GM12875 (cell line): Measurements from ENCODE around the gene LDLRAD4.

Experiments
- H3K4me3 ChIP-seq: one replicate; pipeline ENCODE4 v1.5.1; 2011; ENCODE audit warnings: low read depth, low read length, control low read depth
- TF ChIP-seq, protein P1 (sequence below): IDR thresholded peaks from 2 replicates; pipeline ENCODE4 v1.5.1; 2011; ENCODE audit warnings: low read depth, mild to moderate bottlenecking, control low read depth, inconsistent platforms, low read length, moderate library complexity, borderline replicate concordance; ENCODE audit not compliant: insufficient read depth

The LDLRAD4 gene

GRCh38 chr18:13409997-13410396 is 191.4 kb downstream of the LDLRAD4 start:
- TF ChIP-seq, protein P1, sequence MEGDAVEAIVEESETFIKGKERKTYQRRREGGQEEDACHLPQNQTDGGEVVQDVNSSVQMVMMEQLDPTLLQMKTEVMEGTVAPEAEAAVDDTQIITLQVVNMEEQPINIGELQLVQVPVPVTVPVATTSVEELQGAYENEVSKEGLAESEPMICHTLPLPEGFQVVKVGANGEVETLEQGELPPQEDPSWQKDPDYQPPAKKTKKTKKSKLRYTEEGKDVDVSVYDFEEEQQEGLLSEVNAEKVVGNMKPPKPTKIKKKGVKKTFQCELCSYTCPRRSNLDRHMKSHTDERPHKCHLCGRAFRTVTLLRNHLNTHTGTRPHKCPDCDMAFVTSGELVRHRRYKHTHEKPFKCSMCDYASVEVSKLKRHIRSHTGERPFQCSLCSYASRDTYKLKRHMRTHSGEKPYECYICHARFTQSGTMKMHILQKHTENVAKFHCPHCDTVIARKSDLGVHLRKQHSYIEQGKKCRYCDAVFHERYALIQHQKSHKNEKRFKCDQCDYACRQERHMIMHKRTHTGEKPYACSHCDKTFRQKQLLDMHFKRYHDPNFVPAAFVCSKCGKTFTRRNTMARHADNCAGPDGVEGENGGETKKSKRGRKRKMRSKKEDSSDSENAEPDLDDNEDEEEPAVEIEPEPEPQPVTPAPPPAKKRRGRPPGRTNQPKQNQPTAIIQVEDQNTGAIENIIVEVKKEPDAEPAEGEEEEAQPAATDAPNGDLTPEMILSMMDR = no peak
- H3K4me3 ChIP-seq = no peak overlapping the region

GRCh38 chr18:13410471-13410870 is 191.9 kb downstream of the LDLRAD4 start:
- TF ChIP-seq, protein P1 = no peak
- H3K4me3 ChIP-seq = no peak overlapping the region

DNA sequence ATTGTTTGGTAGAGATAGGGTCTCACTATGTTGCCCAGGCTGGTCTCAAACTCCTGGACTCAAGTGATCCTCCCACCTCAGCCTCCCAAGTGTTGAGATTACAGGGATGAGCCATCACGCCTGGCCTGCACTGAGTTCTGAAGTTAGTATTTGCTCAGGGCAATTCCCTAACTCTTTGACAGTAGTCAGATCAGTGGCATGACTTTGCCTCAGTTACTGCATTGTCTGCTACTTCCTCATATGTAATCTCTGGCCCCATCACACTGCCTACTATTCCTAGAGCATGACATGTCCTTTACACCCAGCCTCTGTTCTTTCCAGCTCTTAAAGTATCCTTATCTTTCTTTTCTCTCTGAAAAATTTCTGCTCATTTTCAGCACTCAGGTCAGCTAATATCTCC is 193.5 kb downstream of the LDLRAD4 start:
- TF ChIP-seq, protein P1 = no peak
- no peak overlapping the region for H3K4me3 ChIP-seq

GRCh38 chr18:13412901-13413300 is 194.3 kb downstream of the LDLRAD4 start:
- TF ChIP-seq, protein P1 = no peak
- no peak overlapping the region for H3K4me3 ChIP-seq

DNA sequence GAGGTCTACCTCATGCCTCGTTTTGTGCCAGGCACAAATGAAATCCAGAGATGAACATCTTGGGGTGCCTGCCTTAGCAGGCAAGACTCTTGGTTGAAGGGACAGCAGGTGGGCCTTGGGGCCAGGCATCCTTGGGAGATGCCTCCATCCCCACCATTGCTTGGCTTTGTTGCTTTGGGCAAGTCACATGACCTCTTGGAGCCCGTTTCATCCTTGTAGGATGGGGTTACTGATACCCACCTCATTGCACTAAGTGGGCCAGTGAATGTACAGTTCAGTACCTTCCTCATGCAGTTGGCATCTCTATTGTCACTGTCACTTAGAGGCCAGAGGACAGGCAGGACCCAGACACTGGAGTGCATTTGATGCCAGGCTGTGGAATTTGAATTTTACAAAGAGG is 195.5 kb downstream of the LDLRAD4 start:
- no peak overlapping the region for H3K4me3 ChIP-seq
- TF ChIP-seq, protein P1 = no peak

GRCh38 chr18:13414521-13414920 is 196.0 kb downstream of the LDLRAD4 start:
- no peak overlapping the region for H3K4me3 ChIP-seq
- TF ChIP-seq, protein P1 = no peak

DNA sequence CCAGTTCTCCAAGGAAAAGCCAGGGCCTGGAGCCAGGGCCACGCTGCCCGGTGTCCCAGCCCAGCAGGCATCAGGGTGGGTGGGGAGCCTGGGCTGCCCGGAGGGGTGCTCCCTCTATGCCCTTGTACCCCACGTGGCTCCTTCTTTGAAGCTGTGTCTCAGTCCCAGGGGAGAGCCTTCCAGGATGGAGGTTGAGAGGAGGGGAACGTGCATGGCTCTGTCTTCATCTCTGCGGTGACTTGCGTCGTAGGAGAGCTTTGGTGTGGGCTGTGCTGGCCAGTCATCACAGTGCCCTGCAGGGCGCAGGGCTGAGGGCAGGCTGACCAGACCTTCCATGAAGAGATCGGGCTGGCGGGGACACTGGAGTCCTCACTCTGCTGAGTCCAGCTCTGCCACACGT is 197.2 kb downstream of the LDLRAD4 start:
- H3K4me3 ChIP-seq = no peak overlapping the region
- TF ChIP-seq, protein P1 = no peak
